HEK293 (cell line): Measurements from ENCODE around the gene NOL4L.

ENCODE experiments used
- GLIS2 ChIP-seq: fragments of 450-650 bp; formaldehyde crosslinking; IDR thresholded peaks from 2 replicates; pipeline ENCODE4 v1.5.1; 2016; ENCODE audit warnings: missing biosample characterization, missing genetic modification characterization
- KLF16 ChIP-seq: fragments of 450-650 bp; formaldehyde crosslinking; IDR thresholded peaks from 2 replicates; pipeline ENCODE4 v1.5.1; 2017; ENCODE audit warnings: missing biosample characterization, missing genetic modification characterization
- ZNF138 ChIP-seq: fragments of 450-650 bp; formaldehyde crosslinking; IDR thresholded peaks from 2 replicates; pipeline ENCODE4 v1.5.1; 2016; ENCODE audit warnings: missing biosample characterization, missing genetic modification characterization, borderline replicate concordance
- ZNF248 ChIP-seq: fragments of 450-650 bp; formaldehyde crosslinking; IDR thresholded peaks from 2 replicates; pipeline ENCODE4 v1.5.1; 2017; ENCODE audit warnings: missing biosample characterization, missing genetic modification characterization
- ZNF302 ChIP-seq: fragments of 450-650 bp; formaldehyde crosslinking; IDR thresholded peaks from 2 replicates; pipeline ENCODE4 v1.5.1; 2016; ENCODE audit warnings: missing biosample characterization, missing genetic modification characterization, low read depth
- ZNF707 ChIP-seq: fragments of 450-650 bp; formaldehyde crosslinking; IDR thresholded peaks from 2 replicates; pipeline ENCODE4 v1.5.1; 2016; ENCODE audit warnings: missing biosample characterization, missing genetic modification characterization
- TF ChIP-seq, protein P1 (sequence below): fragments of 450-650 bp; formaldehyde crosslinking; IDR thresholded peaks from 2 replicates; pipeline ENCODE4 v1.5.1; 2016; ENCODE audit warnings: missing biosample characterization, missing genetic modification characterization
- TF ChIP-seq, protein P2 (sequence below): fragments of 450-650 bp; formaldehyde crosslinking; IDR thresholded peaks from 2 replicates; pipeline ENCODE4 v1.5.1; 2016; ENCODE audit warnings: missing biosample characterization, missing genetic modification characterization
- TF ChIP-seq, protein P3 (sequence below): fragments of 450-650 bp; formaldehyde crosslinking; IDR thresholded peaks from 2 replicates; pipeline ENCODE4 v1.5.1; 2016; ENCODE audit warnings: missing biosample characterization, missing genetic modification characterization
- TF ChIP-seq, protein P4 (sequence below): fragments of 450-650 bp; formaldehyde crosslinking; IDR thresholded peaks from 2 replicates; pipeline ENCODE4 v1.5.1; 2016; ENCODE audit warnings: missing biosample characterization, missing genetic modification characterization, low read depth
- TF ChIP-seq, protein P5 (sequence below): fragments of 450-650 bp; formaldehyde crosslinking; IDR thresholded peaks from 2 replicates; pipeline ENCODE4 v1.5.1; 2016; ENCODE audit warnings: missing biosample characterization, missing genetic modification characterization, low read depth

DNA sequence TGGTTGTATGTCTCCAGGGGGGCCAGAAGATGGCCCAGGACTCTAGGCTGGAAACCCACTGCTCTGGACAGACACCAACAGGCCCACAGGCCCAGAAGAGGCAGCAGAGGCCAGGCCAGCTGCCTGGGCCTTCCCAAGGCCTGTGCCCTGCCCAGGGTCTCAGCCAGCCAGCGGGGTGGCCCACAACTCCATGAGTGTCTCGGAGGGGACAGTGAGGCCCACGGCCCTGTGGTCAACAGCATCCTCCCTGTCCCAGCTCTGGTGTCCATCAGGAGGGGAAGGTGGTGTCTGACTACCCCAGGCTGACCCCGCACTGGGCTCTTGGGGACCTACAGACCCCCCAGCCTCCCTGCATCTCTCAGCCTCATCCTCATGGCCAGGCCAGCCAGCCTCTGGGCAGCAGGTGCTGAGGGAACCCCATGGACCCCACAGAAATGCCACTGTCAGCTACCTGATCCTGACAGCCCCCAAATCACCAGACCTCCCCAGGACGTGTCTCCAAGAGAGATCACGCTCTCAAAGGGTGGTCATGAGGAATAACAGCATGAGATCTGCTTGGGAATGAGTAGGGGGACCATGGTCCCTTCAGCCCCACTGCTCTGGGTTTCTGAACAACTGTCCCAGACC, 112.4 kb downstream of the NOL4L start:
- TF ChIP-seq GLIS2 (no peak), ZNF248 (tag by site-specific recombination) (no peak), ZNF302 (no peak), KLF16 (no peak), ZNF138 (tag by site-specific recombination) (no peak), ZNF707 (tag by site-specific recombination) (no peak)
- TF ChIP-seq, protein P1, sequence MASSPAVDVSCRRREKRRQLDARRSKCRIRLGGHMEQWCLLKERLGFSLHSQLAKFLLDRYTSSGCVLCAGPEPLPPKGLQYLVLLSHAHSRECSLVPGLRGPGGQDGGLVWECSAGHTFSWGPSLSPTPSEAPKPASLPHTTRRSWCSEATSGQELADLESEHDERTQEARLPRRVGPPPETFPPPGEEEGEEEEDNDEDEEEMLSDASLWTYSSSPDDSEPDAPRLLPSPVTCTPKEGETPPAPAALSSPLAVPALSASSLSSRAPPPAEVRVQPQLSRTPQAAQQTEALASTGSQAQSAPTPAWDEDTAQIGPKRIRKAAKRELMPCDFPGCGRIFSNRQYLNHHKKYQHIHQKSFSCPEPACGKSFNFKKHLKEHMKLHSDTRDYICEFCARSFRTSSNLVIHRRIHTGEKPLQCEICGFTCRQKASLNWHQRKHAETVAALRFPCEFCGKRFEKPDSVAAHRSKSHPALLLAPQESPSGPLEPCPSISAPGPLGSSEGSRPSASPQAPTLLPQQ (tag by site-specific recombination) = no peak
- TF ChIP-seq, protein P2, sequence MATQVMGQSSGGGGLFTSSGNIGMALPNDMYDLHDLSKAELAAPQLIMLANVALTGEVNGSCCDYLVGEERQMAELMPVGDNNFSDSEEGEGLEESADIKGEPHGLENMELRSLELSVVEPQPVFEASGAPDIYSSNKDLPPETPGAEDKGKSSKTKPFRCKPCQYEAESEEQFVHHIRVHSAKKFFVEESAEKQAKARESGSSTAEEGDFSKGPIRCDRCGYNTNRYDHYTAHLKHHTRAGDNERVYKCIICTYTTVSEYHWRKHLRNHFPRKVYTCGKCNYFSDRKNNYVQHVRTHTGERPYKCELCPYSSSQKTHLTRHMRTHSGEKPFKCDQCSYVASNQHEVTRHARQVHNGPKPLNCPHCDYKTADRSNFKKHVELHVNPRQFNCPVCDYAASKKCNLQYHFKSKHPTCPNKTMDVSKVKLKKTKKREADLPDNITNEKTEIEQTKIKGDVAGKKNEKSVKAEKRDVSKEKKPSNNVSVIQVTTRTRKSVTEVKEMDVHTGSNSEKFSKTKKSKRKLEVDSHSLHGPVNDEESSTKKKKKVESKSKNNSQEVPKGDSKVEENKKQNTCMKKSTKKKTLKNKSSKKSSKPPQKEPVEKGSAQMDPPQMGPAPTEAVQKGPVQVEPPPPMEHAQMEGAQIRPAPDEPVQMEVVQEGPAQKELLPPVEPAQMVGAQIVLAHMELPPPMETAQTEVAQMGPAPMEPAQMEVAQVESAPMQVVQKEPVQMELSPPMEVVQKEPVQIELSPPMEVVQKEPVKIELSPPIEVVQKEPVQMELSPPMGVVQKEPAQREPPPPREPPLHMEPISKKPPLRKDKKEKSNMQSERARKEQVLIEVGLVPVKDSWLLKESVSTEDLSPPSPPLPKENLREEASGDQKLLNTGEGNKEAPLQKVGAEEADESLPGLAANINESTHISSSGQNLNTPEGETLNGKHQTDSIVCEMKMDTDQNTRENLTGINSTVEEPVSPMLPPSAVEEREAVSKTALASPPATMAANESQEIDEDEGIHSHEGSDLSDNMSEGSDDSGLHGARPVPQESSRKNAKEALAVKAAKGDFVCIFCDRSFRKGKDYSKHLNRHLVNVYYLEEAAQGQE (tag by site-specific recombination) = no peak
- TF ChIP-seq, protein P3, sequence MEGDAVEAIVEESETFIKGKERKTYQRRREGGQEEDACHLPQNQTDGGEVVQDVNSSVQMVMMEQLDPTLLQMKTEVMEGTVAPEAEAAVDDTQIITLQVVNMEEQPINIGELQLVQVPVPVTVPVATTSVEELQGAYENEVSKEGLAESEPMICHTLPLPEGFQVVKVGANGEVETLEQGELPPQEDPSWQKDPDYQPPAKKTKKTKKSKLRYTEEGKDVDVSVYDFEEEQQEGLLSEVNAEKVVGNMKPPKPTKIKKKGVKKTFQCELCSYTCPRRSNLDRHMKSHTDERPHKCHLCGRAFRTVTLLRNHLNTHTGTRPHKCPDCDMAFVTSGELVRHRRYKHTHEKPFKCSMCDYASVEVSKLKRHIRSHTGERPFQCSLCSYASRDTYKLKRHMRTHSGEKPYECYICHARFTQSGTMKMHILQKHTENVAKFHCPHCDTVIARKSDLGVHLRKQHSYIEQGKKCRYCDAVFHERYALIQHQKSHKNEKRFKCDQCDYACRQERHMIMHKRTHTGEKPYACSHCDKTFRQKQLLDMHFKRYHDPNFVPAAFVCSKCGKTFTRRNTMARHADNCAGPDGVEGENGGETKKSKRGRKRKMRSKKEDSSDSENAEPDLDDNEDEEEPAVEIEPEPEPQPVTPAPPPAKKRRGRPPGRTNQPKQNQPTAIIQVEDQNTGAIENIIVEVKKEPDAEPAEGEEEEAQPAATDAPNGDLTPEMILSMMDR (tag by site-specific recombination) = no peak
- TF ChIP-seq, protein P4, sequence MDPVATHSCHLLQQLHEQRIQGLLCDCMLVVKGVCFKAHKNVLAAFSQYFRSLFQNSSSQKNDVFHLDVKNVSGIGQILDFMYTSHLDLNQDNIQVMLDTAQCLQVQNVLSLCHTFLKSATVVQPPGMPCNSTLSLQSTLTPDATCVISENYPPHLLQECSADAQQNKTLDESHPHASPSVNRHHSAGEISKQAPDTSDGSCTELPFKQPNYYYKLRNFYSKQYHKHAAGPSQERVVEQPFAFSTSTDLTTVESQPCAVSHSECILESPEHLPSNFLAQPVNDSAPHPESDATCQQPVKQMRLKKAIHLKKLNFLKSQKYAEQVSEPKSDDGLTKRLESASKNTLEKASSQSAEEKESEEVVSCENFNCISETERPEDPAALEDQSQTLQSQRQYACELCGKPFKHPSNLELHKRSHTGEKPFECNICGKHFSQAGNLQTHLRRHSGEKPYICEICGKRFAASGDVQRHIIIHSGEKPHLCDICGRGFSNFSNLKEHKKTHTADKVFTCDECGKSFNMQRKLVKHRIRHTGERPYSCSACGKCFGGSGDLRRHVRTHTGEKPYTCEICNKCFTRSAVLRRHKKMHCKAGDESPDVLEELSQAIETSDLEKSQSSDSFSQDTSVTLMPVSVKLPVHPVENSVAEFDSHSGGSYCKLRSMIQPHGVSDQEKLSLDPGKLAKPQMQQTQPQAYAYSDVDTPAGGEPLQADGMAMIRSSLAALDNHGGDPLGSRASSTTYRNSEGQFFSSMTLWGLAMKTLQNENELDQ = no peak
- TF ChIP-seq, protein P5, sequence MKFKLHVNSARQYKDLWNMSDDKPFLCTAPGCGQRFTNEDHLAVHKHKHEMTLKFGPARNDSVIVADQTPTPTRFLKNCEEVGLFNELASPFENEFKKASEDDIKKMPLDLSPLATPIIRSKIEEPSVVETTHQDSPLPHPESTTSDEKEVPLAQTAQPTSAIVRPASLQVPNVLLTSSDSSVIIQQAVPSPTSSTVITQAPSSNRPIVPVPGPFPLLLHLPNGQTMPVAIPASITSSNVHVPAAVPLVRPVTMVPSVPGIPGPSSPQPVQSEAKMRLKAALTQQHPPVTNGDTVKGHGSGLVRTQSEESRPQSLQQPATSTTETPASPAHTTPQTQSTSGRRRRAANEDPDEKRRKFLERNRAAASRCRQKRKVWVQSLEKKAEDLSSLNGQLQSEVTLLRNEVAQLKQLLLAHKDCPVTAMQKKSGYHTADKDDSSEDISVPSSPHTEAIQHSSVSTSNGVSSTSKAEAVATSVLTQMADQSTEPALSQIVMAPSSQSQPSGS = no peak
